D341Med (cell line): ENCODE measurements around the gene DENND1A.

Source experiments
- DNase-seq: peaks from one replicate; pipeline ENCODE4 v3.0.0; 2012; ENCODE audit warnings: low spot score

The DENND1A gene

DNA sequence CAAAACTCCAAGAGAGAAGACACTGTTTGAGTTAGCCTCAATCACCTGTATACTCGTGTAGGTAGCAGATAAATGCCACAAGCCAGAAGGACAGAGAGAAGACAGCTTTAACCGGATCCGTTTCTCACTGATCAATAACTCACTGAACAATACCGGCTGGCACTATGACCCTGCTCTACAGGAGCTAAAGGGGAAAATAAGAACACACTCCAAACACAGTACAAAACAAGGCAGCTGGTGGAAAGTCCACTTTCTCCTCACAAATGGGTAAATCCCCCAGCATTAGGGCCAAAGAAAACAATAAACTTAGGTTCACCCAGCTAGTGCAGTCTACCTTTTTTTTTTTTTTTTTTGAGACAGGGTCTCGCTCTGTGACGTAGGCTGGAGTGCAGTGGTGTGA is 404.5 kb downstream of the DENND1A start:
- no peak for DNase-seq

DNA sequence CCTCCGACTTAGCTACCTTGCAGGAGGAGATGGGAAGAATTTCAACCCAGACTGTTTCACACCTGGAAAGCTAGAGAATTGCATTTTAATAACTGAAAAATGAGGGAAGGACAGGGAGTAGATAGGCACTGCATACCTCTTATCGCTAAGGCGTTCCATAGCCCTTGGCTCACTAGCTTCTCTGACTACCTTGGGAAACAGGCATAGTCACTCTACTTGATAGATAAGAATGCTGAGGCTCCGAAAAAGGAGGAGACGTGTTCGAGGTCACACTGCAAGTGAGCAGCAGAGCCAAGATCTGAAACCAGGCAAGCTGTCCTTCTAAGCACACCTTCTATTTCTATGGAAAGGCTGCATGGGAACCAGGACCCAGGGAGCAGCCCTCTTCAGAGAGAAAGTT is 405.1 kb downstream of the DENND1A start:
- DNase-seq = no peak

DNA sequence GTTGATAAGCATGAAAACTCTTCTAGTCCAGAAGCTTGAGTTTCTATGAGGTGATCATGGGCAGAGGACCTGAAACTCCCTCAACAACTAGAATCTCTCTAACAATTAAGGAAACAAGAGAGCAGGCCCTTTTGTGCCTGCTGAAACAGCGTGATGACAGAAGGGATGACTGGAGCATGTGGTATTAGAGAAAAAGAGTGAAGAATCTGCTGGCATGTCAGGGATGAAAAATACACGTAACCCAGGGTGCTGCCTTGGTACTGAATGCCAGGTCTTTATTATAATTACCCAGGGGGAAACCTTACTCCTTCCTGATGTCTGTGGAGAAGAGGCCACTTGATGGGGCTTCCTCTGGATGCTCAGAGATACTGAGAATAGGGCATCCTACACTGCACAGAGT is 406.1 kb downstream of the DENND1A start:
- DNase-seq = no peak

DNA sequence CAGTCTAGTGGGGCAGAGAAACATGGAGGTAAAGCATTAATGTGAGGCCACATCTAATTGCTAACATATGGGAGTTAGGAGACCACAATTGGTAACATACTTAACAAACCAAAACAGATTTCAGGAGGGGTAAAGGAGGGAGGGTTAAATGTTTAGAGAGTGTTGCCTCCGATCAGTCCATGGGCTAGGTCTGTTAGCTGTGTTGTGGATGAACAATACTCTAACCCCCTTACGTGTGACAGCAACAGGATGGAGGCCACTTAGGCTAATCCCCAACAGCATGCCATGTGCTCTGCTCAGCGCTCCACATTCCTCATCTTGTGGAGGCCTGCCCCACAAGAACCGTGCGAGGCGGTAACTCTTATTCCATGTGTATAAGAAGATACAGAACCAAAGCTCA is 406.9 kb downstream of the DENND1A start:
- no peak for DNase-seq

DNA sequence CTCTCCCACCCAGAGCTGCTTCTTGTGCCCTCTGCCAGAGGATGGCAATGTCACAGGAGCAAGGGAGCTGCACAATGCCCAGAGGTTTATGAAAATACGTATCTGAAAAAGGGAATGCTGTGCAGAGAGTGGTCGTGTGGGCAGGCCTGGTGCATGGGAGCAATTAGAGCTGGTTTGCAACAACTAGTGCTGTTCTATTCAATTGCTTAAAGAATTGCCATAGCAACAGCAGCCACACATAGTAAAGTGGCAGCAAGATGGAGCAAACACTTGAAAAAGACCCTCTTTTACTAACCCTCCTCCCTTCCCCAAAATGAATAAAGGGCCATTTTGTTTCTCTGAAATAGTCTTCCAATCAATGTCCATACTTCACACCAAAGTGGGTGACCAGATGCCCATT is 407.7 kb downstream of the DENND1A start:
- DNase-seq = no peak

DNA sequence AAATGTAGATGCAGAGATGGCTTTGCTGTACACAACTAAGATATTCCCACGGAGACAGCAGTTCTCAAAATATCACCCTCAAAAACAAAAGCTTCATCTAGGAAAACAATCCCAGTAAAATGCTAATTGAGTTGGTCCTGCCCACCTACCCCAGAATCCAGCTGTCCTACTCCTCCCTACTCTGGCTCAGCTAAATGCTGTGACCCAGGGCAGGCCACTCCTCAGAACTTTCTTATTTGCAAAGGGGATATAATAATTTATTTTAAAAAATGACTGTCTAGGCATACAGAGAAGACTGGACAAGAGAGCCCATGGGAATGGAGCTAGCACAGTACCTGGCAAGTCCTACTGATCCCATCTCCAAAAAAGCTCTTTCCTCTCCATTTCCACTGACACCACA is 411.6 kb downstream of the DENND1A start:
- DNase-seq = no peak

DNA sequence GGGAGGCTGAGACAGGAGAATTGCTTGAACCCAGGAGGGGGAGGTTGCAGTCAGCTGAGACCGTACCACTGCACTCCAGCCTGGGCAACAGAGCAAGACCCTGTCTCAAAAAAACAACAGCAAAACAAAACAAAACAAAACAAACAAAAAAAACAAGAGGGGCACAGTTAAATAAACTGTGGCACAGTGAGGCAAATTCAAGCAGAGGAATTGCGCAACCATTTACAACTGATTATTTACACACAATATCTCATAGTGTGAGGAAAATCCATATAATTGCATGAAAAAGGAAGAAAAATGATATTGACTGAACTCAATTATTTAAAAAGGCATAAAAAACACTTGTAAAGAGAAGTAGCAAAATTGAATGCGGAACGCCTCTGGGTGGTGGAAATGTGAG is 412.4 kb downstream of the DENND1A start:
- no peak for DNase-seq

DNA sequence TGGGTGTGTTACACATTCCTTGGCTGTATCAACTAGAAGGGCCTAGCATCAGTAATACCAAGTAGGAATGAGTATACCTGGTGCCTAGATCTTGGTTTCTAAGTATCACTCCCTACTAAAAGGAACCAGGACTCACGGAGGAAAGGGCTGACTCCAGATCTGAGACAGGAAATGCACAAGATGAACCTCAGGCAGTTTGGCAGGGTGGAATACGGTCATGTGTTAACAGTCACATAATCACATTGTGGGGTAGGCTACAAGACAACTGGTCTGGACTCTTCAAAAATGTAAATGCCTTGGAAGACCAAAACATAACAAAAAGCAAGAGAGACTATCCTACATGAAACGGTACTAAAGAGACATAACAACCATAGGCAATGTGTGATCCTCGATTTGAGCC is 415.2 kb downstream of the DENND1A start:
- no peak for DNase-seq

DNA sequence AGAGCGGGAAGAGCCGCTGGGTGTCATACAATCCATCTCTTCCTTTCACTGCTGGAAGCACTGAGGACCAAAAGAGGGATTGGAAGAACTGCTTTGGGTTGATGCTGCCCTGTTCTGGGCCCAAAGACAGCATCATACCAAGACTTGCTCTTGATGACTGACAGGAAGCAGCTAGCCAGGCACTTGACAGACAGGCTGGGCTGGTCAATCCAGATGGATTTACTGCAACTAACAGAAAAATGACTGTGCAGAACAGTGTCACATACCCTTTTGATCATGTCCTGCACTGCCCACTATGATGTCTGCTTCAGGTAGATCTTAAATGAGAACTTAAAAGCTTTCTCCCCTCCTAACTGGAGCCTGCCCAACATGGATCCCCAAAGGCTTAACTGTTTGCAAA is 416.4 kb downstream of the DENND1A start:
- DNase-seq = no peak

DNA sequence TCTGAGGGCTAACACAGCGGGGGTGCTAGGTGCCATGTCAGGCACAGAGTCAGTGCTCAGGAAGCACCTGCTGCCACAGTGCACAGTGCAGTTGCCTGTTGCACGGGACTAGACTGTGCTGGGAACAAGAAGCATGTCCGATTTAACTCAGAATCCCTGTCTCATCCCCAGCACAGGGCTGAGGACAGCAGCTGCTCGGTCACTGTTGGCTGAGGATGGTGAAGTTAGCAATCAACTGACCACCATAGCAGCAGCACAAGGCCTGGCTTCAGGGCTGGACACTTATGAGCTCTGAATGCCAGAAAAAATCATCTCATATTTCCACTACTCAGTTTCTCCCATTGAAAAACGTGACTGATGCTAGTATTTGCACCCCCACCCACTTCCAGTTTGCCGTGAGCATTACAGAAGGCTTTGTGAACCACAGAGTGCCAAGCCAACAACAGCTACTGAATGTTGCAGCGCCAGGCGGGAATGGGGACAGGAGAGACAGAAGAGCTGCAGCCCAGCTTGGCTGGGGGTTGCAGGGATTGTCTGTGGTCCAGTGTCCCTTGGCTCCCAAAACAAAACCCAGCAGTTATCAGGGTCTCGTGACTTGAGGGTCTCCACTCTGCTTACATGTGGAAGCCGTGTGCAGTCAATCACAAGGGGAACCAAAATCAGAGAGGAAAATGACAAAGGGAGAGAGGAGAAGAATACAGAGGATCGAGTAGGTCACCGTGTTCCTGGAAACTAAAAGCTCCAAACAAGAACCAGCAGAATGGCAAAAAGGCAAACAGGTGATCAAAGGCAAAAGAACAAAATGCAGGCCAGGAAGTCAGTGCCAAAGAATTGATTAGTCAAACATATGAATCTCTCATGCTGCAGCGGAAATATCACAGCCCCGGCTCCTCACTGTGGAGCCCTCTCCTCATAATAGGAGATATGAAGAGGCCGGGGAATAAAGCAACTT is 418.3 kb downstream of the DENND1A start:
- no peak for DNase-seq

DNA sequence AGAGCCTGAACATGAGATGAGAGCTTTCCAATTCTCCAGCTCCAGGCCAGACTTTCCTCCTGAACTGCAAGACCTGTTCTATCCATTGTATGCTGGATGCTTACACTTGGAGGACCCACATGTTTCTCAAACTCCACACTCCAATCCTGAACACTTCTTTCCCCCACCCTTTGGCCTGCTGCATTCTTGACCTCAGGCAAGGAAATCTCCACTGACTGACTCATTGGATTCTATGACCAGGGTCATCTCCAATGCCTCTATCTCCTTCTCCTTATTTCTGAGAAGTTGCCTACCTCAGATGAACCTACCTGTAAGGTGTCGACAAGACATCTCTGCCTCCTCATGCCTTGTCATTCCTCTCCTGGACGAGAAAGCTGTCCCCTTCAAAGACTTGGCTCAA is 420.3 kb downstream of the DENND1A start:
- no peak for DNase-seq

DNA sequence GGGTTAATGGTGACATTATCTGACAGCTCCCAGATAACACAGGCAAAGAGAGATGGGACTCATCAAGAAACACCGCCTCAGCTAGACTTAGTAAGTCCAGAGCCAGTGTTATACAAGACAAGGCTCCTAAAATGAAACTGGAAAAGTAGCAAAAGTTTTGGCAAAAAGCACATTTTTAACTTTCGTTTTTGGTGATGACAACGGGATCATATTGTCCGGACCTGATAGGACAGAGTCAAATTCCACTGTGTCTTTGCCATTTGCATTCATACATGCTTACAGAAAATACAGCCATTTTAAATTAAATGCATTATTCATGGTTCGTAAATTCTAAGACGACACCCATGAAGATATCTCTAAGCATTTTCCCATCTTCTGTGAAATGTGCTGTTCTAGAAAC is 421.9 kb downstream of the DENND1A start:
- DNase-seq = no peak

DNA sequence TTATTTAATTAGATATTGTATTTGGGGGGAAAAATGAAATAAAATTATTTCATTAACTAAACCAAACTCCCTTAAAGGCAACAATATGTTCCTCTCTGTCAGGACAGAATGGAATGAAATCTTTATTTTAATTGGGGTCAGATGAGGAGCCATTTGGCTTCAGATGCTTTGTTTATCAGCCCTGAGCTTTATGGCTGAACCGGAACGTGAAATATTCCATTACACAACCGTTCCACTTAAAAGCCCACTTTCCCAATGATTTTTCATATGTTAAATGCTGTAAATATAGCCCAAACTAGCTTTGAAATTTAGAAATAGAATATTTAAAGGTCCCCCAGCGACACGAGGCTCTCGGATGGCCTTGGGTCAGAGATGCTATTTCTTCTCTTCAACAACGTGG is 424.4 kb downstream of the DENND1A start:
- DNase-seq = no peak

DNA sequence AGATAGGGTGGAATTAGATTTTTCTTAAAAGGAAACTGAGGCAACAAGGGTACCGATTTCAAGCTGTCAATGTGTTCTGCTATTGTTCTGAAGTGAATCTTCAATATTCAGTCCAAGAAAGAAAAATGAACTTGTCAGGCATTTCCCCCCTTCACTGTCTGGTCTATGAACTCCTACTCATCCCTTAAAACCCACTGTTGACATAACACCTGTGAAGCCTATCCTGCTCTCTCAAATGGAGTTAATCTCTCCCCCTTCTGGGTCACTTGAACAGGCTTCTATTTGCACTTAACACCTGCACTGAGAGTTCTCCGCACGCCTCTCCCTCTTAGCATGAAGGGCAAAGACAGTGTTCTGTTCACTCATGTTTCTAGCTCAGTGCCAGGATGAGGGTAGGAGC is 429.6 kb downstream of the DENND1A start:
- DNase-seq = no peak

DNA sequence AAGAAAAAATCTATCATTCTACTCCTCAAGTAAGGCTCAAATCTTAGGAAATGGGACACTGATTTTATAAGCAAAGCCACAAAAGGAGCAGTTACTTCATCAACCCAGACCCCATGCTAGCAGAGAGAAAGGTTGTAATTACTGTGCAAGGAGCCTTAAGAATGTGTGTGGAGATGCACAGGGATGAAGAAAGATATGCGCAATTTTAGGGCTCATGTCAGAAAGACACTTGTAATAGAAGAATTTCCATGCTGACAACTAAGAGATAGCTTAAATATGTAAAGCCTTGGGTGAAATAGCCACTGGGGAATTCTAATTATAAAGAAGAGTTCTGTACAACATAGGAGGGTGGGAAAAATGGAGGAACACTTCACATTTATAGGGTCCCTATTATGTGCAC is 432.1 kb downstream of the DENND1A start:
- DNase-seq = no peak

DNA sequence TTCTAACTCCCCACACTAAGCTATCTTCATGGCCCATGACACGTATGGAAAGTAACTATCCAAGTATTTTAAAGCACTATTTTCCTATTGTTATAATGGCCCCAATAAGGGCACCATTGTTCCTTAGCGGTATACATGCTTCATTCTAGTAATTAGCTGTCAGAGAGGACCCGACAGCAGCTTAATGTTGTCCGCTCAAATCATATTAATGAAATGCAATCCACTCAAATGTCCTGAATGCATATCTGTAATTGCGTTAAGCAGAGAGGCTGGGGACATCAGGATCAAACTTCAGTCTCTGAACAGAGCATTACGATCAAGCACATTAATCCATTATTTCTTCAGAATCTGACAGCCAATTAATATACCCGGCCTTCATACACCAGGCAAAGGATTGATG is 434.2 kb downstream of the DENND1A start:
- no peak for DNase-seq

DNA sequence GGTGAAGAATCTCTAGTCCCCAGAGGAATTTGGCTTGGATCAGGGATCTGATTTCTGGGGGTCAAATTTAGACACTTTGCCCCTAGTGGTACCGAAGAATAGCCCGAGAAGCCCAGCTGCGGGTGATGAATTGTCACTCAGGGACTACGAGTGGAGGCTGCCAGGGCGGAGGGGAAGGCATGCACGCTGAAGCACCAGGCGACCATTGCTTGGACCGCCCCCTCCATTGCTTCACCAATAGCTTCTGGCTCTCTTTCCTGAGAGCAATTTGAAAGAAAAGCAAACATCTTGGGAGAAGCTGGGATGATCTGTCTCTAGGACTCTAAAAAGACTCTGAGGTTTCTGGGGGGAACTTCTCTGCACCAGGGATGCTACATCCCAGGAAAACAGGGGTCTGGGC is 436.3 kb downstream of the DENND1A start:
- no peak for DNase-seq

DNA sequence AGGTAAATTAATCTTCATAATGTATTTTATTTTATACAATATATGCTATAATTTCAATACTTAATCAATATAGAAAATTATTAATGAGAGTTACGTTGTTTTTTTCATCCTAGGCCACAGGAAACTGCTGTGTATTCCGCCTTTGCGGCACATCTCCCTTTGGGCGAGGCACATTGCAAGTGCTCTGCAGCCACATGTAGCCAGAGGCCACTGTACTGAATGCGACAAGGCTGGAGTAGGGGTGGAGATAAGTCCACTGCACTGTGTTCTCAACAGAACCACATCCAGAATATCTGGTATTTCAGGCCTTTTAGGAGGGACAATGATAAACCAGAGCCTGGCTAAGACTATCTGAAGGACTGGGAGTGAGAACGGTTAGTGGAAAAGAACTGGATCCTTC is 439.2 kb downstream of the DENND1A start:
- DNase-seq = no peak

DNA sequence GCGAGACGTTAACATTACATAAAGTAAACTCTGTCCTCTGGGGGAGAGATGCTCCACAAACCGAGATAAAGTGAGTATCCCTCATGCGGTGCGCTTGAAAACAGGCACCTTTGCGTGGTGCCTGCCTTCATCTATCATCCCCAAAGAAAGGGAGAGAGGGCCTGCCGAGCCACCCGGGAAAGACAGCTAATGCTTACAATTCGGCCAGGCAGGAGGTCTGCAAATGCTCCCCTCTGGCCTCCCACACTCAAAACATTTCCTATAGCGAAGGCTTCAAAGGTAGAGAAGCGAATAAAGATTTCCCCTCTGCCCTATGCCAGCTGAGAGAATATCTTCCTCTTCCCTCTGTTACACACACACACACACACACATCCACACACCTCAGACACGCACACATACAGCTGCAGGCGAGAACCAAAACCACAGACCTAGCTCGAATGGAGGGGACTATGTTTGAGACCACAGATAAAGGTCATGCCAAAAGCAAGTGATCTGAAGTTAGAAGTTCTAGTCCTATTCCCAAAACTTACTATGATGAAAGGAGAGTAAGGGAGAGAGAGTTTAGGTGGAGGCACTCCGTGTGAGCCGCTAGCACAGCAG is 441.1 kb downstream of the DENND1A start:
- no peak for DNase-seq

DNA sequence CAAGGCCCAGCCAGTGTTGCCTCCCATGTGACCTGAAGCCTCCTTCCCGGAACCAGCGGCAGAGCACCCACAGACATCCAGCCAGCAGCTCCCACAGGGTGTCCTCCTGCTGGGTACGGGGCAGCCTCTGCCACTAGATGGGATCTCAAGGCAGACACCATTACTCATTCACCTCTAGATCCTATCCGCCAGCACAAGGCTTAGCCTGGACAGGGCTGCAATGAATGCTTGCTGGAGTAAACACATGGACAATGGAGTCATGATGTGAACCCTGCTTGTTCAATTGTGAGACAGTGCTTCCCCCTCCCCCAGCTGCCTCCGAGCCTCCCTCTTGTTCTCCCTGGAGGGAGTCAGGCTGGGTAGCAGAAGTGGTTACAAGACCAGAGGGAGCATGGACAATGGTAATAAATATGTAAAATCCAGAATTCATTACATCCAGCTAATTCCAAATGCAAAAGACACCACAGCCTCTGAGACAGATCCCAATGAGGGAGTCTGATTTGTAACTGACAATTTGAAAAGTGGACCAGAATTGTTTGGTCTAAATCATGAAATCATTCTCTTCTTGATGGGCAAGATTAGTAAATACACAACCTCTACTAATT is 441.9 kb downstream of the DENND1A start:
- no peak for DNase-seq

DNA sequence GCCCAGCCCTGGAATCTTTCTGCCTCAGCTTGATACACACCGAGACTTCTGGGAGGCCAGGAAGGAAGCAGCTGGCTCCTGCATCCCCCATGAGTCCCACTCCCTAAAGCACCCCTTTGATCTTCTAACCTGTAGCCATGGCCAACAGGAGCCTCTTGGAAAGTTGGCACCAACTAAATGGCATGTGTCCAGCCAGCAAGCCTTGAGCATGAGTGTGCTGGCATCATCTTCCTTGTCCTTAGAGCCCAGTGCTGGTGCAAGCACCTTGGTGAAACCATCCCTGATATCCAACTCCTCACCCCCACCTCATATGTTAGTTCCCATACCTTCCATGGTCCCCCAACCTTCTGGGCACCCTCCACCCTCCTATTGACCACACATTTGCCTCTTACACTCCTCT is 443.5 kb downstream of the DENND1A start:
- no peak for DNase-seq

DNA sequence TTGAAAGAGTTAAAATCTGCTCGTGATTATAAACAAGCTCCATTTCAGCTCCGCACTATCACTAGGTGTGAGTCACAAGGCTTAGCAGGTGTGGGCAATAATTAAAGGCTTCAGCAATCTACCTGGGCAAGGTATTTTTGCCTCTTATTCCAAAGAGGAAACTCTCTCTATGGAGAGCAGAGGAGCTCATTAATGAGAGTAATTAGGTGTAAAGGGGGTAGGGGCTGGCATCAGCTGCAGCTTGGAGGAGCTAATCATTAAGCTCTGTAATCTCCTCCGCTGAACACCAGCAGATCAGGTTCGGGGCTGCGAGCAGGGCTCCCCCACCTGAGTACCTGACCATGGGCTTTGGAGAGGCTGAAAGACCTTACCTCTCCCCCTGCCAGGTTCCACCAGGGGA is 444.7 kb downstream of the DENND1A start:
- peak; percentile 71 for DNase-seq

DNA sequence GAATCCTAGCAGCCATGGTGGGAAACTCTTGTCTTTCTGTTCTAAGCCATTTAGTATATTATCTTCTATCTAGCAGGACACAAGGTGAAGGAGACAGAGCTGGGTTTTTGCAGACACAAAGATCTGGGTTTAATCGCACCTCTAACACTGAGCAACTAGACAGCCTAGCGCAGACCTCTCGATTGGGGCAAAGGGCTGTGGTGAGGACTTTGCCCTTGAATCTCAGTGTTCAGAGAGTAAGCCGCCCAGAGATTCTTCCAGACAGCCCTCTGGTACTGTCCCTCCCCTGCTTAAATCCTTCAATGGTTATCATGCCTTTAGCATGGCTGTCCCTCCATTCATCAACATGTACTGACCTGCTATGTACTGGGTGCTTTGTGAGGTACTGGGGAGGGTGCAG is 445.8 kb downstream of the DENND1A start:
- DNase-seq = no peak
